Panc1 (cell line): ENCODE results near the gene PDGFA. TPM values are rescaled to one million over a fixed set of nuclear protein-coding genes. Genes with fewer than 3 reads are reported as not detected.

Experiments used
- ATAC-seq: fragments of 200-7000 bp; cut with Tn5 transposase; 2 replicates; pipeline ENCODE4 v1.9.1; 2020; ENCODE audit warnings: mild to moderate bottlenecking, moderate library complexity
- BruUV-seq: library from RNA; stranded (reverse); fragments of 400-500 nt; replicated peaks from 2 replicates; lab custom pipeline; 2021; lab: Mats Ljungman, UMichigan
- CTCF ChIA-PET: fragments of 300-600 bp; sonication (Branson Sonifier 250); formaldehyde crosslinking; loops from one replicate; lab custom pipeline; 2022; ENCODE audit warnings: antibody characterized with exemption; lab: Charles Lee
- POLR2A ChIA-PET: fragments of 300-600 bp; sonication (Branson Sonifier 250); formaldehyde crosslinking; loops from one replicate; lab custom pipeline; 2022; ENCODE audit warnings: antibody characterized with exemption; lab: Charles Lee
- DNase-seq: peaks from one replicate; pipeline ENCODE4 v3.0.0-alpha.2; 2010; ENCODE audit warnings: low read depth, low spot score
- H3K27ac ChIP-seq: 2 replicates; pipeline ENCODE4 v1.5.1; 2011; ENCODE audit warnings: mild to moderate bottlenecking, low read length, inconsistent platforms
- H3K27me3 ChIP-seq: fragments of 200-500 bp; sonication (Bioruptor generic); 2 replicates; pipeline ENCODE4 v1.6.0; 2014; ENCODE audit warnings: low read length, inconsistent platforms; ENCODE audit not compliant: control insufficient read depth, insufficient read depth
- H3K36me3 ChIP-seq: fragments of 200-500 bp; sonication (Bioruptor generic); 2 replicates; pipeline ENCODE4 v1.5.1; 2014; ENCODE audit warnings: inconsistent platforms, mild to moderate bottlenecking, low read length, moderate library complexity; ENCODE audit not compliant: control insufficient read depth, insufficient read depth
- H3K4me1 ChIP-seq: 2 replicates; pipeline ENCODE4 v1.5.1; 2011; ENCODE audit warnings: inconsistent platforms, mild to moderate bottlenecking, low read length, moderate library complexity; ENCODE audit not compliant: control insufficient read depth, insufficient read depth
- H3K4me3 ChIP-seq, 2 experiments: 2 replicates each; pipeline ENCODE4 v1.5.1; 2011 to 2012; ENCODE audit warnings: low read depth in 2 of 2, low read length in 2 of 2, mild to moderate bottlenecking in 2 of 2, inconsistent platforms in 1 of 2, moderate library complexity in 1 of 2
- H3K9me3 ChIP-seq: fragments of 200-500 bp; sonication (Bioruptor generic); 2 replicates; pipeline ENCODE4 v1.5.1; 2014; ENCODE audit warnings: low read depth, mild to moderate bottlenecking, inconsistent platforms, low read length, moderate library complexity; ENCODE audit not compliant: control insufficient read depth, insufficient read depth
- CTCF ChIP-seq: fragments of 450-650 bp; IDR thresholded peaks from 2 replicates; pipeline ENCODE4 v1.5.1; 2017; ENCODE audit warnings: mild to moderate bottlenecking
- POLR2AphosphoS5 ChIP-seq: IDR thresholded peaks from 2 replicates; pipeline ENCODE4 v1.6.1; 2012; ENCODE audit warnings: mild to moderate bottlenecking, low read depth, low read length, moderate library complexity
- REST ChIP-seq, 2 experiments: IDR thresholded peaks; 2 replicates each; pipeline ENCODE4 v1.6.1; 2011 to 2012; ENCODE audit warnings: low read depth in 2 of 2, control low read depth in 1 of 2, low read length in 1 of 2, mild to moderate bottlenecking in 1 of 2, moderate library complexity in 1 of 2; ENCODE audit not compliant: insufficient read depth in 1 of 2
- SIN3A ChIP-seq: IDR thresholded peaks from 2 replicates; pipeline ENCODE4 v1.6.1; 2012; ENCODE audit warnings: low read depth, mild to moderate bottlenecking, low read length, moderate library complexity, borderline replicate concordance; ENCODE audit not compliant: insufficient read depth
- TCF7L2 ChIP-seq: IDR thresholded peaks from 2 replicates; pipeline ENCODE4 v1.6.1; 2011; ENCODE audit warnings: mild to moderate bottlenecking, low read depth, low read length, inconsistent platforms
- in situ Hi-C: cut with HindIII; loops from 2 replicates; pipeline ENCODE4 v1.10.0; 2016; ENCODE audit warnings: low sequenced_read_pairs, low pct_unique_long_range_greater_than_20kb
- intact Hi-C: fragments of 100-400 bp; cut with micrococcal nuclease; formaldehyde crosslinking; loops from one replicate; pipeline ENCODE4 v1.10.0; 2022; ENCODE audit not compliant: unreplicated experiment
- total RNA-seq: library from RNA; stranded (reverse); gene quantifications from one replicate; pipeline ENCODE4 v1.2.1, GENCODE V29; 2021; ENCODE audit not compliant: unreplicated experiment

The PDGFA gene
- total RNA-seq, 1 experiment from 2014 or later = 18.5 TPM

- DNase-seq (no peak), ATAC-seq (no peak)
- in situ Hi-C loops (no loop called here), intact Hi-C loops (no loop called here)
- Histone ChIP-seq H3K27me3 (no peaks in the 10 kb centered on the region), H3K4me3 (no peak overlapping the region), H3K36me3 (no peaks in the 10 kb centered on the region), H3K27ac (no peak overlapping the region), H3K9me3 (no peaks in the 10 kb centered on the region), H3K4me1 (no peaks in the 10 kb centered on the region)
- ChIA-PET POLR2A (no interaction called here), CTCF (no interaction called here)
- no TSS peak for BruUV-seq
- TF ChIP-seq SIN3A (no peak), CTCF (no peak), TCF7L2 (no peak), REST (IDR thresholded peaks at IDR 0.05; ENCODE audit: insufficient read depth in 1 of 2, low read depth in 2 of 2, low read length in 1 of 2) (no peak), POLR2AphosphoS5 (no peak)
Measured at GRCh38 chr7:561631-562373, 42.2 kb upstream of the PDGFA start.

- Histone ChIP-seq H3K9me3 (no peaks in the 10 kb centered on the region), H3K4me3 (no peak overlapping the region), H3K4me1 (no peaks in the 10 kb centered on the region), H3K27ac (no peak overlapping the region), H3K36me3 (no peaks in the 10 kb centered on the region), H3K27me3 (no peaks in the 10 kb centered on the region)
- no TSS peak for BruUV-seq
- ChIA-PET POLR2A (no interaction called here), CTCF (no interaction called here)
- ATAC-seq (no peak), DNase-seq (no peak)
- TF ChIP-seq SIN3A = no peak
- no peak for TF ChIP-seq TCF7L2
- TF ChIP-seq POLR2AphosphoS5 = no peak
- no peak for TF ChIP-seq REST (IDR thresholded peaks at IDR 0.05; ENCODE audit: insufficient read depth in 1 of 2, low read depth in 2 of 2, low read length in 1 of 2)
- no peak for TF ChIP-seq CTCF
- intact Hi-C loops = no loop called here
- in situ Hi-C loops = no loop called here
Measured at GRCh38 chr7:560966-561630, 41.5 kb upstream of the PDGFA start.
